ENCODE measurements around the gene COLEC12.

COLEC12 gene

DNA sequence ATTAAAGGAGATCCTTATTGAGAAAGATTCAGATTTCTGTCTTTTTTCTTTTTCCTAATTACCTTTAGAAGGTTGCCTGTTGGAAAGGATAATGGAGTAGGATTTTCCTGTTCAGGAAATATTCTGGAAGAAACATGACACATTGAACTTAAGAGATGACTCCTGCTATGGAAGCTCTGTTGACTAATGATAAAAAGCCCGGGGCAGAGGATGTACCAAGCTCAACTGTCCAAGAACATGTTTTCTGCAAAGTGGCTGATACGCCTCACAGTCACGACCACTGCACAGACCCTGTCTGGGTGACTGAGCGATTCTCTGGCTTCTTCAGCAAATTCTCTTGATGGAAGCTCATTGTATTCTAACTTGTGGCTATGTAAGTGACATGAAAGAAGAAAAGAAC is 146.5 kb downstream of the COLEC12 start:
- no peak for DNase-seq

DNA sequence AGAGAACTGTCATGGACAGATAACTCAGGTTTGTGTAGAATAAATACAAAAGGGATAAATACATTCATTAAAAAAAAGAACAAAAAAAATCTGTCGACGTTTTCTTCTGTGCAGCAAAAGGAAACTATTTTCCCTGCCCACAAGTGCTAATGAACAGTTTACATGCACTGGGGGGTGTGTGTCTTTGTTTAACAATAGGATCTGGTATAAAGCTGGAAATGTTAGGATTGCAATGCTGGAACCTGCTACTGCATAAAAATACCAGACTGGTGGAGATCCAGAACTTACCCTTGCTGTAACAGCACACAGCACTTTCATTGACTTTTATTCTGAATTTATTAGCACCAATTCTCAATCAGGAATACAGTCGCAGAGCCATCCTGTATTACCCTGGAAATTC is 148.1 kb downstream of the COLEC12 start:
- no peak for DNase-seq

DNA sequence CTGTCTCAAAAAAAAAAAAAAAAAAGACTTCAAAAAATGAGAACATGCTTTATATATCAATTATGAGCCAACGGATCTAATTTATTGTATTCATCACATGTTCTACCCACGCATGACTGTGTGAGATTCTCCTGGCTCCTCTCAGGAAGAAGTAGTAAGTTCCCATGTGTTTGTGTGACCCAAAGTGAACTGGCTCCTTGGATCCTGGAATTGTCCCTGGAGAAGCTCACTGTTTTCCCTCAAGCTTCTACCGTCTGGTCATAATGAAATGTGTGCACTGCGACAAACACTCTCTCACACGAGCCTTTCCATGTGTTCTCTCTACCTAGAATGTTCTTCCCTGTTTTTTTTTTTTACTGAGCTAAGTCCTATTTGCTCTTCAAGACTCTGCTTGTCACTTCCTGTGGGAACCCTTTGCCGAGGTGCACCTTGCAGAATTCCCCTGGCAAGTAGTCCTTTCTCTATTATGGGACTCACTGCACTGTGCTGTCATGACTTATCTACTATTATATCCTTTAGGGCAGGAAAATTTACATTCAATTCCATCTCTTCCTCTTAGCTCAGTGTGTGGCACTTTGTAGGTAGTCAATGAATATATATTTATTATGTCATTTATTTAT is 149.4 kb downstream of the COLEC12 start:
- DNase-seq = no peak

DNA sequence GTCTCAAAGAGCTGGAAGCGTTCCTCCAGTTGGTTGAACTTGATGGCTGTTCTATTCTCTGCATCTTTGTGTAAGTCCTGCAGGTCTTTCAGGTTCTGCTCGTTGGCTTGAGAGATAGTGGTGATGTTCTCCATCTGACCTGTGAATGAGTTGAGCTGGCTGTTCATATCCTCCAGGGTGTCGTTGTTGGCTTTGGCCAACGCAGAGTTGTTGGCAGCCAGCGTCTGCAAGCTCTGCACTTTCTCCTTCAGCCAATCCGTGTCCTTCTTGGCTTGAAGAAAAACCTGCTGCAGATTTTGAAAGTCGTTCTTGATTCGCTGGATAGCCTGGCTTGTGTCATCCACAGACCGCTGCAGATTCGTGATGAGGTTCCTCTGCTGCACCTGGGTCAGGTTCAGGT is 153.9 kb downstream of the COLEC12 start:
- no peak for DNase-seq

DNA sequence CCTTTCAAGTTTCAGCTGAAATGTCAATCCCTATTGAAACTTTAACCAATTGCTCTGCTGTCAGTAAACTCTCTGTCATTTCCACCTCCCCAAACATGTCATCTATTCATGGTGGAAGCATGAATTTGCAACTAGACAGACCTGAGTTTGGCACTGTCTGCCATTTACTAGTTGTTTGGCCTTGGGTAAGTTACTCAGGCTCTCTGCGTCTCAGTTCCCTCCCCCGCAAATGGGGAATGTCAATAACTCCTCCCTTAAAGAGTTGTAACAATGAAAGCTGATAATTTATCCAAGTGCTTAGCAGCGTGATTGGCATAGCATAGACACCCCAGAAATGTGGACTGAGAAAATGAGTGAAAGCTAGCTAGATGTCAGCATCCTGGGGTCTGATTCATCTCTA is 159.4 kb downstream of the COLEC12 start:
- no peak for DNase-seq

DNA sequence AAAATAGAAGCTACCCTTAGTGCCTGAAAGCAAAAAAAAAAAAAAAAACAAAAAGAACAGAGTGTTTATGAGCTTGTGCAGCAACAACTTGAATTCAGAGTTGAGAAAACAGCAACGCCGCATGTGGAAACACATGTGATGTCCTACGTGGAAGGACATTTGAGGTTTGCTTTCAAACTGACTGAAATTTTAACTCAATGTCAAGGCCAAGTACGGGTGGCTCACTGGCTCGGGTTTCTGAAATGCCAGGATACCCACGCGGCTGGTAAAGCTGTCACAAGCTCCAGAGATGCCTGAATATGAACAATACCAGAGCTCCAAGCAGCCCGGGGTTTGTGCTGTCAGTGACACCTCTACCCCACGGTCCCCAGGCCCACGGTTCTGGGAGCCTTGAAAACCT is 160.5 kb downstream of the COLEC12 start:
- no peak for DNase-seq

DNA sequence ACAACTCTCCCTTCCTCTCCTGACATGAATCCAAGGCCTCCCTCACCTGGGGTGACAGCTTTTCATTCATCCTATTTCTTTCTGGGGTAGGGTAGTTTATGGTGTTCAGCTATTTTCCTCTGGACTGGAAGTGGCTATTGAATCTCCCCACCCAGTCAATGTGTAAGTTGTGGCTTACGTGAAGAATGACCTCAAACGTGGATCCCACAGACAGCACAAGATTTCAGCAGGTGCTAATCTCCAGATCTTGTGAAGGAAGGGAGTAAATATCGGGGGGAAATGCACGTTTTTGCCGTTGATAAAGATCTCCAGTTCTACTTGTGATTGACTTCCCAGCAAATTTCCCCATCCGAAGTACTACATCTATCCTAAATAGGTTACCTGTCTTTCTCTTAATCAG is 161.3 kb downstream of the COLEC12 start:
- no peak for DNase-seq

DNA sequence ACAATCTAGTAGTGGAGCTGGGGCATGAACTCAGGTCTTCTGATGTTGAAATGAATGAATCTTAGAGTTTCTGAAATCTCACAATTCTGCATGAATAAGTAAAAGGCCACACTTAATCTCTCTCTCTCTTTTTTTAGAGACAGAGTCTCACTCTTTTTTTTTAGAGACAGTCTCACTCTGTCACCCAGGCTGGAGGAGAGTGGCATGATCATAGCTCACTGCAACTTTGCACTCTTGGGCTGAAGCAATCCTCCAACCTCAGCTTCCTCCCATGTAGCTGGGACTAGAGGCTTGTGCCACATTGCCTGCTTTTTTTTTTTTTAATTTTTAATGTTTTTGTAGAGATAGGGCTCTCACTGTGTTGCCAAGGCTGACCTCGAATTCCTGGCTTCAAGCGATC is 163.8 kb downstream of the COLEC12 start:
- DNase-seq = no peak

DNA sequence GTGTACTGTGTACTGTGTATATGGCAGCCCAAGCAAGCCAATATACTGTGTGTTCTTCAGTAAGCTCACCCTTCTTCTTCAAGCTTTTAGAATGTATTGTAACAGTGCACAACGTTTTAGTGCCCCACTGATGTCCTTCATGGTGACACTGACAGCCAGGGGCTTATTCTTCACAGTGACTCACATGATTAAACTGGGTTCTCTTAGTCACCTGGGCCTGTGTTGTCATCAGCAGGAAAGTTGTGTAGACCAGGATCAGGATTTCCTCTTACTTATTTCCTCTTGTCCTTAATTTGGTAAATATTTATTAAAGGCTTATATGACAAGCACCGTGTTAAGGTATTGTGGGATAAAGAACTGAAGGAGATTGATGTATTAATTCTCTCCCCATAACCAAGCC is 164.8 kb downstream of the COLEC12 start:
- no peak for DNase-seq

DNA sequence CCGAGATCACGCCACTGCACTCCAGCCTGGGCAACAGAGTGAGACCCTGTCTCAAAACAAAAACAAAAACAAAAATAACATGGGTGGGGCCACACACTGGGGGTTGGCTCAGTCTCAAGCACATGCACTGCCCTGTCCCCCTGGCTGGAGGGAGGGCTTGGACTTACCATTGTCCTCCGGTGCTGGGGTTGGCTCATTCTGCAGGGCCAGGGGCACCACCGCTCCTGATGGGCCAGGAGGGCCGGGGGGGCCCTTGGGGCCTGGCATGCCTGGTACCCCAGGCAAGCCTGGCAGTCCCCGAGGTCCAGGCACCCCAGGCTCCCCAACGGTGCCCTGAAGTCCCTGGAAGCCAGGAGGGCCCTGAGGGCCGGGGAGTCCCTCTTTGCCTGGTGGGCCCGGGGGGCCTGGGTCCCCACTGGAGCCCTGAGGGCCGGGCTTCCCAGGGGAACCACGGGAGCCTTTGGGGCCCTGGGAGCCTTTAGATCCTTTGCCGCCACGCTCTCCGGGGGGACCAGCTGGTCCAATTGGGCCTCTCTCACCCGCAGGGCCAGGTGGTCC is 165.8 kb downstream of the COLEC12 start:
- DNase-seq = no peak

DNA sequence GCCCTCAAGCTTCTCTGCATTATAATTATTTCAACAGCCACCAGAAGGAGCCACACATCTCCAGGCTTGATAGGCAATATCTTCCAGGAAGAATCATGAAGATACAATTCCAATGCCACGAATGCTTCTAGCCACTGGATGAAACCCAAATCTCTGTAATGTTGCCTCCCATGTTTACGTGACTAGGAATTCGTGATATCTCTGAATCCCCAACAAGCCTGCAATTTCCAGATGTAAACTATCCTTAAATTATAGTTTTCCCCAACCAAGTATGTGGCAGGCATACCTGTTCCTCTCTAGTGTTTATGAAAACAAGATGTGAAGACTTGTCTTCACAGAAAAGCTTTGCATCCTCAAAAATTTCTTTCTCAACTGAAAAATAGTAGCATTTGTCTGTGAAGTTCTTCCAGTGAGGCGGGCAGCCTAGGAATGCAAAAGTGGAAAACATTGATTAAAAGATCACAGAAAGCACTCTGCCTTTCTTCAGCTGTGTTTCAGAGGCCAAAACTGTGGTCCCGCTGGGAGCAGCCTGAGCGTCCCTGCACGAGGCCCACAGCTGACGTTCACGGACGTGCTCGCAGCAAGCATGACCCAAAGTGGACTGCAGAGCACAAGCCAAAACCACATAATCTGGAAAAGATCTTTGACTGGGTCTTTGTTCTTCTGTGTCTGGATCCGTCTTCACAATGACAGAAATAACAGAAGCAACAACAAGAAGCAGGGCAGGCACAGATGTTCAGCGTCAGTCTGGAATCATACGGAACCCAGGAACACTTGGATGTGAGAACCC is 167.6 kb downstream of the COLEC12 start:
- DNase-seq = no peak

DNA sequence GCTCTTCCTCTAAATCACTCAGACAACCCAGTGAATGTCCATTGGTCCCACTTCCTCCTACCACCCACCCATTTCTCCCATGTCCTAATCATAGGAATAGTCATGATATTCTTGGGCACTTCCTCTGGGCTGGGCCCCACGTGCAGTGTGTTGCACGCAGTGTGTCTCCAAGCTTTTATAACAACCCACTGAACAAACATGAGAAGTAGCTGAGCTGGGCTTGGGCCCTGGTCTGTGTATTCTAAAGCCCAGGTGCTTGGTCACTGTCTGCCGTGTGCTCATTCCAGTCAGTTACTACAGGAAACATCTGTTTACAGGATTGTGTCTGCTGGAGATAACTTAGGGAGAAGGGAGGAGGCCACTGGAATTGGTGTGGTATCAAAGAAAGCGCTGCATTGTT is 168.5 kb downstream of the COLEC12 start:
- DNase-seq = no peak

DNA sequence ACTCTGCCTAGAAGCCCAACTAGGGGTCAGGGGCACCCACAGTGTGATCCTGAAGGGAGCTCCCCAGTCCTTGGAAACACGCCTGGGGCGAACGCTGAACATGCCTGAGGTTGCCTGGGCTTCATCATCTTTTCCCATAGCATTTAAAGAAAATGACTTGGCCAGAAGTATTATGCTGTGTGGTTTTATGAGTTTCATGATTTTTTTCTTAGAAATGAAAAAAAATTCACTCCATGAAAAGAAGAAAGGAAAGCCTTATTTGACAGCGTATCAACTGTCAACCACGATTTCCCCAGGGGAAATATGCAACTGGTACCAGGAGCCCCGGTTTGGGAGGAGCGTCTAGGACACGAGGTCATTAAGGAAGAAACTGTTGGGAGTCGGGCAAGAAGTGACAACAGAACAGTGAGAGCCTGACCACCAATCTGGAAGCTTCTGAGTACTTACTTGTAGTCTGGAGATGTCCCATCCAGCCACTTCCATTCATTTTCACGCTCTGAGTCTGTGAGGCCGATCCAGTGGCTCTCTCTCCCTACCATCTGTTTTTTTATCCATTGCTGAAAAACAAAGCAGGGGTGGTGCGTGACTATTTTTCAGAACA is 169.2 kb downstream of the COLEC12 start:
- DNase-seq = no peak

DNA sequence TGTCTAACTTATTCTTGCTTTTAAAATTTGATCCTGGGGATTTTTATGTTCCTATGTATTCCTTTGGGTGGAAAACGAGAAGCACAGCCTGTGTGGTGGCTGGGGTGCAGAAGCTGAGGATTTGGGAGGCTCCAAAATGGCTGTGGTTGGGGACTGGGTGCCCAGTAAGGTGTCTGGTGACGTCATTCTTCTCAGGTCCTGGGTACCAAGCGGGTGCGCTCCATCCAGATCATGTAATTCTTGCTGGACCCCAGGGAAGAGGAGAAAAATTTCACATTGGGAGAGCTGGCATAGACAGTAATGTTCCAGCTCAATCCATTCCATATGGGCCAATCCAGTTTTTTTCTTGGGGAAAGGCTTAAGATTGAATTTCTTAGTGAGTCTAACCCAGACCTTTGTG is 171.6 kb downstream of the COLEC12 start:
- DNase-seq = no peak

DNA sequence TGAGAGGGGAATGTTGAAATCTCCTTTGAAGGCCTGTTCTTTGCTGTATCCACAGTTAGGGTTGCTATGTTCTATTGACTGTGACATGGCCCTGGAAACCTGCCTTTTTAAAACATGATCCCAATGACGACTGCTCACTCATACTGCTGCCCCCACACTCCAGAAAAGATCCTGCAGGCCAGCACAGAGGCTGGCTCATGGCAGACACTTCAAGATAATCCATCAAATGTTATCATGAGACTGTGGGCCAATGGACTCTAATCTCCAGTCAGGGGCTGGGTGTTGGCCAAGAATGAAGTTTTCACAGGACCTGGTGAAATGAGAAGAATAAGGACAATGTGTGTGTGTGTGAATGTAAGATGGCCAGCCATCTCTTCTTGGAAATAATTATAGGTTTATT is 173.7 kb downstream of the COLEC12 start:
- DNase-seq = no peak

DNA sequence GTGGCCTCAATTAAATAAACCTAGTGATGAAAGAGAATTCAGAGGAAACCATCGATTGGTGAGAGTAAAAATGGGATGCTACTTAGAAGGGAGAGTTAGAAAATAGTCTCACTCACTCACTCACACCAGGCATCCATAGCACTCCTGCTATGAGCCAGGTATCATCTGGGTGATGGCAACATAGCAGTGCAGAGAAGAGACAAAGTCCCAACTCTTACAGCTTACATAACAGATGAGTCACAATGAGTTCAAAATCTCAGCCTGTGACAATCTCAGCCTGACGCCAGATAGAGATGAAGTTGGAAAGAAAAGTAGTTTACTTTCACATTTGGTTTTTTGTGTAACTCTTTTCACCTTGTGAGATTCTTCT is 177.3 kb downstream of the COLEC12 start:
- DNase-seq = no peak

DNA sequence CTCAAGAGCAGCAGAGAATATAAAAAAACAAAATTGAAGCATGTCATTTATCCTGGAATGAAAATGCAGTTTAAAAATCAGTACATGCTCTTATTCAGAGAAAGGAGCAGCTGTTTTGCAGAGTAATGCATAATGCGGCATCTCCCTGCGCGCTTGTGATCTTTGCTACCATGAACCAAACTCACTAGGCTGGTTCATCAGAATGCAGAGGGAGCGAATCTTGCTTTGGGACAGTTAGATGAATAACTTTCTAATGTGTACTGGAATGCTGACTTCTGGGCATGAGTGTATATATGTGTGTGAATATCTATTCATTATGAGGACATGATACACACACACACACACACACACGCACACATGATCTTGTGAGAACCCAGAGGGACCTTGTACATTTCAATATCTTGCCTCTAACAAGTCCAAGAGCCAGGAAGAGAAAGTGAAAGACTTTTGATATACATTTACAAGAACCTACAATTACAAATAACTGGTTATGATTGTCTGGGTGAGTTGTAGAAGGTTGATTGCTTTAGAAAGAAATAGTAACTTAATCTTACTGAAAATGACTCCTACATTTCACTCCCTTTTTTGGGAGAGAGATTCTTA is 178.5 kb downstream of the COLEC12 start:
- DNase-seq = no peak

DNA sequence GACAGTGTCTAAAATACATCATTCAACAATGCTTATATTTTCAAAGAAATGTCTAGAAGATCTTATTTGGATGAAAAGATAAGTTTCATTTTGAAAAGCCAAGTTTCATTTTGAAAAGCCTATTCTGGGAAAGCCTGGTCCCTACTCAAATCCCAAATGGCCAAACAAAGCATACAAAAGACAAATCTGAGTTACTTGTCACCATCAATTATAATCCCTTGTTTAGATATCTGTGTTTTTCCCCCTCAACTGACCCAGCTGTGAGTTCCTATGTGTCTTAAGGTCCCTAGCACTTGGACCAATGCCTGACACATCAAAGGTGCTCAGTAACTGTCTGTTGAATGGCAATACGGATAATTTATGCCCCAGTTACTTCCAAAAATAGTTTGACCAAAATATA is 180.3 kb downstream of the COLEC12 start:
- no peak for DNase-seq

DNA sequence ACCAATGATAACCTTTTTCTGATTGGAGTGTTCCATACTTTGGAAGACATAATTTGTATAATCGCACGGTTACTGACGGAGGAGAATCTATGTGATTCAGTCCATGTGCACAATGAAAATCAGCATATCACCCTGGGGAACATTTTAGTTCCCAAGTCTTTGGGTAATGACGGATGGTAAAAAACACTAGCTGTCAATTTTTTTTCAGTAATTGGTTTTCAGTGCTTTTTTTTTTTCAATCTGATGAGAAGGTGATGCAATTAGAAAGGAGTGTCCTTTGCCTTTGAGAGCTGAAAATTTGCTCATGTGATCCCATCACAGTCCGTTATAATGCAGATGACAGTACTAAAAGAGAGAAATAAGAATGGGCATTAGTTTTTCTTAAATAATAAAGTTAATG is 180.8 kb downstream of the COLEC12 start:
- DNase-seq = no peak

DNA sequence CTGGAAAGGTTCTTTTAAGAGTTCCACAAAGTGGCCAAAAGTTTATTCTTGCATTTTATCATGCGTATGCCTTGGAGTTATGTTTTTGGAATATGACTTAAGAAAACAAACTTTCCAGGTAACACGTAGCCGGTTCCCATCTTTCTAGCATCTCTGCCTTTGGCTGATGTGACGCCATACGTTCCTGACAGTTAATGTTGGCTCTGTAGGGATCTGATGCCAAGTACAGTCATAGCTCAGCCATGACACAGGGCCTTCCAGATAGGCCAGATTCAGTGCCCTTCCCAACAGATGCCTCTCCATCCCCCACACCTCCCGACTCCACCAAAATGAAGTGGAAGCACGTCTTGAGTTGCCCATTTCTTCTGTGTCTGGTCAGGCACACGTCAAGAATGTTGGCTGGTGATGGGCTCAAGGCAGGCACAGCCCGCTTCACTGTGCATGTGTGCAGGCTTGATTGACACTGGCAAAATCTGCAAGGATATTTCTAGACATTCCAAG is 181.7 kb downstream of the COLEC12 start:
- no peak for DNase-seq

DNA sequence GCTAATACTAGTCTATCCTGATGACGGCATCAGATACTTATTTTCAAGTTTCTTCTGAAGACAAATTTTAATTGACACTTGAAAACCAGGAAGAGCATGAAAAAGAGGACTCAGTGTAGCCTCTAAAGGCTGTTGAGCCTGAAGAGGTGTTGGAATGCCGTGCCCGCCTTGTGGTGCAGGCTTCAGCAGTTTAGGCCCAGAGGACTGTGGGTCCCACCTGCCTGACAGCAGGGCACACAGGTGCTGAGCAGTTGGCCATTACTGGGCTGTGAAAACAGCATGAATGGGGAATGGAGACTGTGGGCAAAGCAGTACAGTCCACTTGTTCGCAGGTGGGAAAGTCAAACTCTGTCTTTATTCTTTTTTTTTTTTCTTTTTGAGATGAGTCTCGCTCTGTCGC is 182.9 kb downstream of the COLEC12 start:
- DNase-seq = no peak

DNA sequence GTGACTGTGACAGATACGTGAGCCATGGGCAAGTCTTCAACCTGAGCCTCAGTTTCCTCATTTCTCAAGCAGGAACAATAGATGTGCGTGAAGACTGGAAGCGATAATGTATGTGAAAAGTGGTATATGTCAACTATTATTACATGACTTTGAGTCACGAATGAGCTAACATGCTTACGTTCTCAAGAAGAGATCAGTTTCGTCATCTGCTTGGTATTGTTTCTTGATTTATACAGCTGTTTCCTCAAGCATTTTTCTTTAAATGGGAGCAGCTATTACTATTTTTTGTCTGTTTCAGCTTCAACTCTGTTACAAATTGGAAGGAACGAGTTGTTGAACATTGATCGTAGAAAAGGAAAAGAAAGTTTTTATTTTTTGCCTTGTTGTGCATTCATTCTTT is 184.1 kb downstream of the COLEC12 start:
- DNase-seq = no peak

DNA sequence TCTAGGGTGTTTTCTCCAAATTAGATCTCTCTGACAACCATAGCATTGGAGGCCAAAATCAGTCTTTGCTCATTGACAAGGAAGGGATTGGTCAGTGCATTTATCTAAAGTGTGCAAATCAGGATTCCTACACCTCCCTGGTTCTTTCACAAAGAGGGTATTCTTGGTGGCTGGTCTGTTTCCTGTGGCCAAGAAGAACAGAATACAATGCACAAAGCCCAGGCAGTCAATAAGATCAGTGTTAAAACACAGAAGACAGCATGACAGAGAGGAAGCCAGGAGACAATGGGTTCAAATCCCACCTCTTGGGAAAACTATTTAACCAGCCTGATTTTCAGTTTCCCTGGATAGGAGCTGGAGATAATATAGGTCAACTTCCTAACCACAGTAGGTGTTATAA is 186.6 kb downstream of the COLEC12 start:
- DNase-seq = no peak

DNA sequence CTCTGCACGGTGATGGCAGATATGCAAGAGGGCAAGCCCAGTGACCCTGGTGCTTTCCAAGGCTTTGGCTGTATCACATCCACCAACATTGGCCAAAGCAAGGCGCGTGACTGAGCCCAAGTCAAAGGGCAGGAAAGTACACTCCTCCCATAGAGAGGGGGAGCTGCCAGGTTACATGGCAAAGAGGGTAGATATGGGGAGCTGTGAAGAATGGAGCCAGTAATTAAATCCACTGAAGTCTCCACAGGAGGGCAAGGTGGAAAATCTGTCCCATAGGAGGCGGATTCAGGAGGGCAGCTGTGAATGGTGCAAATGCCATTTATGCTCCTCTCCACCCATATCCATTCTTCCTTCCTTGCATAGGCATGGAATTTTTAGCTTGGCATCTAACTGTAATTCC is 188.1 kb downstream of the COLEC12 start:
- no peak for DNase-seq
